K562 (cell line): ENCODE data around the gene HOTAIR. TPM values are rescaled to one million over a fixed set of nuclear protein-coding genes. Genes with fewer than 3 reads are reported as not detected.

Experiments used
- CBX2 ChIP-seq: fragments of 200-600 bp; sonication (generic); IDR thresholded peaks from one replicate; pipeline ENCODE4 v1.6.1; 2012; ENCODE audit warnings: mild to moderate bottlenecking, low read length, inconsistent platforms; ENCODE audit not compliant: insufficient read depth, poor library complexity, severe bottlenecking
- ELF2 ChIP-seq: fragments of 250-450 bp; sonication (Bioruptor Pico); IDR thresholded peaks from 2 replicates; pipeline ENCODE4 v1.5.0; 2021; ENCODE audit warnings: mild to moderate bottlenecking
- ERF ChIP-seq: fragments of 450-650 bp; formaldehyde crosslinking; IDR thresholded peaks from 2 replicates; pipeline ENCODE4 v1.4.0; 2020; ENCODE audit warnings: mild to moderate bottlenecking, mixed read lengths
- FOXK2 ChIP-seq, 2 experiments: fragments of 450-650 bp; IDR thresholded peaks in 1 of 2; conservative IDR thresholded peaks in 1 of 2; 2 replicates each; pipeline ENCODE4 v1.6.1; 2016; ENCODE audit warnings: low read depth in 2 of 2, mild to moderate bottlenecking in 1 of 2
- GMEB1 ChIP-seq: fragments of 250-450 bp; sonication (Bioruptor Pico); IDR thresholded peaks from 2 replicates; pipeline ENCODE4 v1.4.0; 2020; ENCODE audit warnings: mild to moderate bottlenecking
- HOXB6 ChIP-seq: fragments of 250-450 bp; sonication (Bioruptor Pico); IDR thresholded peaks from 2 replicates; pipeline ENCODE4 v1.5.1; 2022; ENCODE audit warnings: mild to moderate bottlenecking, borderline replicate concordance
- HSF4 ChIP-seq: fragments of 250-450 bp; sonication (Bioruptor Pico); IDR thresholded peaks from 2 replicates; pipeline ENCODE4 v2.1.2; 2022; ENCODE audit warnings: mild to moderate bottlenecking, moderate library complexity, borderline replicate concordance
- NFATC3 ChIP-seq: fragments of 450-650 bp; IDR thresholded peaks from 2 replicates; pipeline ENCODE4 v1.6.1; 2017; ENCODE audit warnings: mild to moderate bottlenecking
- NFE2 ChIP-seq: IDR thresholded peaks from 2 replicates; pipeline ENCODE4 v1.6.1; 2014; ENCODE audit warnings: antibody characterized with exemption, low read depth
- NR0B1 ChIP-seq: fragments of 450-650 bp; IDR thresholded peaks from one replicate; pipeline ENCODE4 v1.6.1; 2018; ENCODE audit warnings: mild to moderate bottlenecking, moderate library complexity; ENCODE audit not compliant: partially characterized antibody
- NR2F6 ChIP-seq: fragments of 450-650 bp; formaldehyde crosslinking; IDR thresholded peaks from 2 replicates; pipeline ENCODE4 v1.4.0; 2020; ENCODE audit warnings: mild to moderate bottlenecking
- NR4A1 ChIP-seq, 2 experiments: fragments of 250-450 bp in 1 of 2; fragments of 450-650 bp in 1 of 2; sonication (Bioruptor Pico) in 1 of 2; IDR thresholded peaks; 2 replicates each; pipeline versions ENCODE4 v1.4.0 to v1.6.1; 2016 to 2020; ENCODE audit warnings: mild to moderate bottlenecking in 2 of 2, missing compliant biosample characterization in 1 of 2, missing genetic modification characterization in 1 of 2, moderate library complexity in 1 of 2
- RFX5 ChIP-seq: IDR thresholded peaks from 2 replicates; pipeline ENCODE4 v1.6.1; 2011; ENCODE audit warnings: low read depth, mild to moderate bottlenecking, improper control_type of control experiment, low read length
- RREB1 ChIP-seq: fragments of 250-450 bp; sonication (Bioruptor Pico); IDR thresholded peaks from 2 replicates; pipeline ENCODE4 v1.4.0; 2020
- TAF9B ChIP-seq: fragments of 450-650 bp; IDR thresholded peaks from 2 replicates; pipeline ENCODE4 v1.6.1; 2018; ENCODE audit warnings: mild to moderate bottlenecking; ENCODE audit not compliant: partially characterized antibody
- TCF3 ChIP-seq: sonication (generic); formaldehyde crosslinking; IDR thresholded peaks from 2 replicates; pipeline ENCODE4 v1.4.0; 2020; ENCODE audit warnings: mild to moderate bottlenecking, missing genetic modification reagents
- YBX1 ChIP-seq: fragments of 450-650 bp; IDR thresholded peaks from 2 replicates; pipeline ENCODE4 v1.7.1; 2016; ENCODE audit warnings: mild to moderate bottlenecking
- ZFP30 ChIP-seq: fragments of 250-450 bp; sonication (Bioruptor Pico); IDR thresholded peaks from 2 replicates; pipeline ENCODE4 v1.8.0; 2022; ENCODE audit warnings: moderate library complexity, mild to moderate bottlenecking, inconsistent platforms, borderline replicate concordance
- ZNF507 ChIP-seq: conservative IDR thresholded peaks from 2 replicates; pipeline ENCODE4 v1.6.1; 2017; ENCODE audit warnings: missing genetic modification characterization, missing compliant biosample characterization
- ZNF57 ChIP-seq: fragments of 450-650 bp; formaldehyde crosslinking; IDR thresholded peaks from 2 replicates; pipeline ENCODE4 v1.4.0; 2020; ENCODE audit warnings: mild to moderate bottlenecking, moderate library complexity
- ZNF717 ChIP-seq: fragments of 250-450 bp; sonication (Bioruptor Pico); IDR thresholded peaks from 2 replicates; pipeline ENCODE4 v1.5.0; 2021
- polyA plus RNA-seq, 8 experiments: library from polyadenylated mRNA; depleted of rRNA in 4 of 8; stranded (reverse) in 5 of 8; unstranded in 3 of 8; fragments of >200 nt; fragmentation: Nextera tagmentation in 2 of 8; fragmentation: Illumina TruSeq in 1 of 8; extraction: Ambion mirVana in 2 of 8; extraction: Trizol in 1 of 8; gene quantifications; 2 replicates each; pipeline versions ENCODE4 v1.2.1 to v1.2.3, GENCODE V29; 2011 to 2014; ENCODE audit warnings: inconsistent platforms in 1 of 8, missing spikeins in 1 of 8
- total RNA-seq, 7 experiments: library from RNA; depleted of rRNA in 6 of 7; stranded (reverse); fragments of >200 nt in 6 of 7; fragmentation: Illumina TruSeq in 2 of 7; extraction: Trizol in 2 of 7; gene quantifications; 2 replicates each; pipeline versions ENCODE4 v1.2.1 to v1.2.3, GENCODE V29; 2011 to 2021; ENCODE audit warnings: low replicate concordance in 1 of 7

The HOTAIR gene
- total and polyA plus RNA-seq, 9 of the 15 experiments (the other 6 are each of a cell fraction or from before 2014, with no cell fraction given) = 0.04 TPM; not detected in 8

- no peak for TF ChIP-seq GMEB1
- no peak for TF ChIP-seq CBX2
- no peak for TF ChIP-seq TAF9B
- TF ChIP-seq RFX5 = no peak
- no peak for TF ChIP-seq NR4A1 (CRISPR knock-in tag; IDR thresholded peaks at IDR 0.05)
- TF ChIP-seq NR4A1 (tag; IDR thresholded peaks at IDR 0.05) = no peak
- TF ChIP-seq NR2F6 (CRISPR knock-in tag) = no peak
- no peak for TF ChIP-seq YBX1
- no peak for TF ChIP-seq NFATC3
- no peak for TF ChIP-seq NFE2
- no peak for TF ChIP-seq HOXB6 (CRISPR knock-in tag)
- no peak for TF ChIP-seq ERF
- TF ChIP-seq HSF4 (CRISPR knock-in tag) = no peak
- no peak for TF ChIP-seq ELF2 (CRISPR knock-in tag)
- TF ChIP-seq RREB1 = no peak
- no peak for TF ChIP-seq ZFP30
- 0 out of 2 replicates have a peak, but pooled peaks have one; percentile 10 for TF ChIP-seq TCF3 (CRISPR knock-in tag)
- no peak for TF ChIP-seq ZNF717
- TF ChIP-seq ZNF57 (CRISPR knock-in tag) = no peak
- no peak for TF ChIP-seq ZNF507 (tag)
- TF ChIP-seq FOXK2 (conservative IDR thresholded peaks at IDR 0.05 in 1 of 2, IDR thresholded peaks at IDR 0.05 in 1 of 2; ENCODE audit: low read depth in 2 of 2) = no peak
- no peak for TF ChIP-seq NR0B1
These were observed 43.2 kb upstream of the HOTAIR start (continued) for GRCh38 chr12:54017878-54018467.
